GM18499 (cell line): ENCODE results near the gene TLR1.
A peak's percentile ranks its signal among the peaks of the same experiment; 100 is the strongest.
"Not testable (repeated sequence)": the region's sequence is repeated elsewhere in the genome, so short reads cannot be mapped to it uniquely, and the experiment has no call there.

Experiments
- ATAC-seq: cut with Tn5 transposase; IDR thresholded peaks from one replicate; pipeline ENCODE4 v1.9.1; 2021; ENCODE audit warnings: moderate number of reproducible peaks; ENCODE audit not compliant: insufficient read depth, unreplicated experiment

Gene TLR1

GRCh38 chr4:38780833-38781484 is 23.6 kb downstream of the TLR1 start:
- no peak for ATAC-seq

- no peak for ATAC-seq
Measured at GRCh38 chr4:38779790-38780189, 24.8 kb downstream of the TLR1 start.

GRCh38 chr4:38777925-38778324 is 26.7 kb downstream of the TLR1 start:
- not testable (repeated sequence) for ATAC-seq

GRCh38 chr4:38775326-38775725 is 29.3 kb downstream of the TLR1 start:
- no peak for ATAC-seq

- ATAC-seq = no peak
Measured at GRCh38 chr4:38774181-38774955, 30.2 kb downstream of the TLR1 start.

GRCh38 chr4:38770281-38770680 is 34.3 kb downstream of the TLR1 start:
- ATAC-seq = not testable (repeated sequence)

- ATAC-seq = no peak
Measured at GRCh38 chr4:38769857-38770256, 34.7 kb downstream of the TLR1 start.

- ATAC-seq = no peak
Measured at GRCh38 chr4:38769441-38769840, 35.1 kb downstream of the TLR1 start.

- ATAC-seq = no peak
Measured at GRCh38 chr4:38768968-38769394, 35.6 kb downstream of the TLR1 start.

GRCh38 chr4:38766940-38767339 is 37.7 kb downstream of the TLR1 start:
- not testable (repeated sequence) for ATAC-seq

- ATAC-seq = no peak
Measured at GRCh38 chr4:38765382-38765781, 39.2 kb downstream of the TLR1 start.

- no peak for ATAC-seq
Measured at GRCh38 chr4:38764277-38764676, 40.3 kb downstream of the TLR1 start.

GRCh38 chr4:38762560-38762959 is 42.0 kb downstream of the TLR1 start:
- ATAC-seq = no peak

- no peak for ATAC-seq
Measured at GRCh38 chr4:38759790-38760122, 44.8 kb downstream of the TLR1 start.

- ATAC-seq = no peak
Measured at GRCh38 chr4:38759113-38759789, 45.3 kb downstream of the TLR1 start.

GRCh38 chr4:38757945-38758600 is 46.5 kb downstream of the TLR1 start:
- no peak for ATAC-seq

- no peak for ATAC-seq
Measured at GRCh38 chr4:38752941-38753806, 51.4 kb downstream of the TLR1 start.

- peak; percentile 95 for ATAC-seq
Measured at GRCh38 chr4:38752372-38752940, 52.1 kb downstream of the TLR1 start.

- no peak for ATAC-seq
Measured at GRCh38 chr4:38751341-38752010, 53.1 kb downstream of the TLR1 start.
